ENCODE data around the gene CPA5.
"Not testable (repeated sequence)": the region's sequence is repeated elsewhere in the genome, so short reads cannot be mapped to it uniquely, and the experiment has no call there.

The CPA5 gene

GRCh38 chr7:130361681-130362080 lies 17.1 kb downstream of the CPA5 start:
- DNase-seq: no peak

GRCh38 chr7:130362251-130362816 lies 17.7 kb downstream of the CPA5 start:
- DNase-seq: no peak

GRCh38 chr7:130363026-130363847 lies 18.6 kb downstream of the CPA5 start:
- DNase-seq: no peak

GRCh38 chr7:130364451-130364850 lies 19.8 kb downstream of the CPA5 start:
- DNase-seq: no peak

DNA sequence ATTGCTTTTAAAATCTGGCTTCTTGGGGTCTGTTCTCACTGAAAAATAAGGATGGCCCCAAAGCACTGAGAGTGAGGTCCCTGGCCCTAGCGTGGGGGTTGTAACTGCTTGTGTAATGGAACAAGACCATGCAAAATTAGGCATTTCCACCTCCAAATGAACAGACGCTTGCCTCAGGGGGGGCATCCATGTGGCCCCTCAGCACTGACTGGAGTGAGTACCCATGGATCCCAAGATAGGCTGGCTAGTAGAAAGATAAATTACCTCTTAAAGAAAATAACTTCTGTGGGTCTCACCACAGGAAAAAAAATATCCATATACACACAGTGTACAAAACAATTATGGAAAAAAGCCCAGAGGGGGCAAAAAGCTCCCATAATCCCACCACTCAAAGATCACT lies 20.5 kb downstream of the CPA5 start:
- DNase-seq: no peak

- DNase-seq: peak; percentile 98
Observed at GRCh38 chr7:130365511-130366441, 21.2 kb downstream of the CPA5 start.

DNA sequence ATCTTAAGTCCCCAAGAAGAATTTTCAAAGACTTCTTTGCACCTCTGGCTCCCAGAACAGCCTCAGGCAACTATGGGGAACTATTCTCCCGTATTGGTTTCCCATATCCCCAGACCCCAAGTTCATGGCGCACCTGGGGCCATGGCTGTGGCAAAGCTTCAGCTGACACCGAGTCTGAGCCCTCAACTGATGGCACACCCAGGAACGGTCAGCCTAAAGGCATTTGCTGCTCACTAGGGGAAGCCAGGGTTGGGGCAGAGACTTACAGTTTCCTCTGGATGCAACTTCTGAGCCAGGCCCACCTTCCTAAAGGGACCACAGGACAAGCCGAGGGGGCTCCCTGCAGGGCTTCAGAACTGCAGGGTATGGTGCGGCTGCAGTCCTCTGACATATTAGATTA lies 21.9 kb downstream of the CPA5 start:
- DNase-seq: no peak

DNA sequence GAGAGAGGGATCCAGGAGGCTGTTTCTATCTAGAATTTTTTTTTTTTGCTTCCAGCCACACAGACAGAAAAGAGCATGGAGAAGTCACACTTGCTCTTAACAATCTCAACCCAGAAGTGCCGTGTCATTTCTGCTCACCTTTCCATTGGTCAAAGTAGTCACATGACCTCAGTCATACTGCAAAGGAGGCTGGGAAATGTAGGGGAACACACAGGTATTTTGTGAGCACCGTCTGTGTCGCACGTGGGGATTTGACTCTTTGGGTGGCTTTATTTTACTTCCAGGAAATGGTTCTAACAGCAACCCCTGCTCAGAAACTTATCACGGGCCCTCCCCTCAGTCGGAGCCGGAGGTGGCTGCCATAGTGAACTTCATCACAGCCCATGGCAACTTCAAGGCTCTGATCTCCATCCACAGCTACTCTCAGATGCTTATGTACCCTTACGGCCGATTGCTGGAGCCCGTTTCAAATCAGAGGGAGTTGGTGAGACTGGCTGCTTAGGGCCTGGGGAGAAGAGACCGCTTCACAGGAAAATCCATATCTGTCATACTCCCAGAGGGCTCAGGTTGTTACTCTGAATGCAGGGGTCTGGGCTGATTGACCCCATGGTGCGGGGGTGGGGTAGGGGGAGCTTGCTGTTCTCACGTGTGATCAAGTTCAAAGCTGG lies 22.6 kb downstream of the CPA5 start:
- no peak for DNase-seq

GRCh38 chr7:130367836-130368746 lies 23.5 kb downstream of the CPA5 start:
- no peak for DNase-seq

GRCh38 chr7:130369110-130369711 lies 24.6 kb downstream of the CPA5 start:
- DNase-seq: no peak

DNA sequence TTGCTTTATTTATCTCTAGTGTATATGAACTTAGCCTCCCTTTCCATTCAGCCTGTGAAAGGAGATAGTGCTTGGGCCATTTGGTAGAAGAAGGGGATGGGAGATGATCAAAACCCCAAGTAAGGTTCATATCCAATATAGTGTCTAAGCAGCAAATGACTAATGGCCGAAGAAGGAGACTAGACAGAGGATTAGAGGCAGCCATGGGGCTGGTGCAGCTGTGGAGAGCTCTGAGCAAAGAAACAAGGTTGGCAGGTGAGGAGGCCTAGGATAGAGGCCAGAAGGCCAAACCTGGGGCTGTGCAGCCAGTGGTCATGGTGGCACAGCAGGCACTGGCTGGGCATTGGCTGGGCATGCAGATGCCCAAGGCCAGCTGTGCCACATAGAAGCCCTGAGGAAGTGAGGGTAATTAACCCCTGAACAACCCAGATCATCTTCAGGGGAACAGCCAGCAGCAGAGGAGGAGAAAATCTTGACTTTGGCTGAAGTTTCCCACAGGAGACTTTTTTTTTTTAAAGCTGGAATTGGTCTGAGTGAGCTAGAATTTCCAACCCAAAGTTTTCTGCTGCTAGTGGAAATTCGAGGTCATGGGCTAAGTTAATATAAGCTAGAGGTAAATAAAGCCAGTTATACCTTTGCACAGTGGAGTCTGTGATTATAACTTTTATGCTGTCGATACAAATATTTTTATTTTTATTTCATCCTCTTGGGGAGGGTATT lies 25.4 kb downstream of the CPA5 start:
- no peak for DNase-seq

GRCh38 chr7:130371046-130371445 lies 26.4 kb downstream of the CPA5 start:
- DNase-seq: no peak

DNA sequence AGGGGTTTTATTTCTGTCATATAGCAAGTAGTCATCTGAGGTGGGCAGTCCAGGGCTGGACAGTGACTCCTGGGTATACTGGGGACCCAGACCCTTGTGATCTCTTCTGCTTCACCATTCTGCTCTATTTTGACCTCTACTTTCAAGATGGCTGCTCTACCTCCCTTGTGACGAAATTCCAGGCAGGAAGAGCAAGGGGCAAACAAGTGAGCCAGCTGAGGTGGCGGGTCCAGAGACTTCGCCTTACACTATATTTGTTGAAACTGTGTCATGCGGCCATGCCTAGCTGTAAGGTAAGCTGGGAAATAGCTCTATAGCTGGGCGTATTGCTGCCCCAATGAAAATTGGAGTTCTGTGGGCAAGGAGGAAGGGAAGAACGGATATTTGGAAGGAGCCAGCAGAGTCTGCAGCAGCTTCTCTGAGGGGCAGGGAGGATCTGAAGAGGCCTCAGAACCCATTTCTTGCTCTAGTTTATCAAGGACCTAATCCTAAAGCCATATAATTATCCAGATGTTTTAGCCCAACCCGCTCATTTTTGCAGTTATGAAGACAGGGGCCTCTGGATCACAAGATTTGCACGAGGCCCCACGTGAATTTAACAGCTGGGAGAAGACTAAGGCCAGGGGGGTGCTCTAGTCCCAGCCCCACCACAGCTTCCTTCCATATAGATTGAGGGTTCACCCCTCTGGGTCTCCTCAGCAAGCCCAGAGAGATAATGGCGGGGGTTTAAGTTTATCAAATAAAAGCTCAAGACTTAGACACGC lies 28.0 kb downstream of the CPA5 start:
- DNase-seq: no peak

DNA sequence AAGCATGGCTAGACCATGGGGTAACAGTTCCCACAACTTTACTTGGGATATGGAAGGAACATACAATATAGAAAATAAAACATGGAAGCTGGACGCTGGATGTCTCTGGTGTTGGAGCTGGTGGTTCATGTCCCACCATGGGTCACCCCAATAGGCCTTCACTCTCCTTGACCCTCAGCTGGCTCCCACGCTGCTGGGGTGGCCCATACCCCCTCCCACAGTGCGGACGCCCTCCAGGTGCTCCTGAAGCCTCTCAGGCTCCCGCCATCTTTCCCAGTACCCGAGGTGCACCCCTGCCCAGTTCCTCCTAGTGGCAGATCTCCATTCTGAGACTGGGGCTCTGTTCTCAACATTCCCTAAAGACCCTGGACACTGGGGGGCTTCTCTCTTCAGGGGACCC lies 29.9 kb downstream of the CPA5 start:
- no peak for DNase-seq

DNA sequence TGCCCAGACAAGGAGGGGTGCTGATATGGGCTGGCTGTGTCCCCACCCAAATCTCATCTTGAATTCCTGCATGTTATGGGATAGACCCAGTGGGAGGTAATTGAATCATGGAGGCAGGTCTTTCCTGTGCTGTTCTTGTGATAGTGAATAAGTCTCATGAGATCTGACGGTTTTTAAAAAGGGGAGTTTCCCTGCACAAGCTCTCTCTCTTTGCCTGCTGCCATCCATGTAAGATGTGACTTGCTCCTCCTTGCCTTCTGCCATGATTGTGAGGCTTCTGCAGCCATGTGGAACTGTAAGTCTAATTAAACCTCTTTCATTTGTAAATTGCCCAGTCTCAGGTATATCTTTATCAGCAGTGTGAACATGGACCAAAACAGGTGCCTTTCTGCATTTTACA lies 31.8 kb downstream of the CPA5 start:
- not testable (repeated sequence) for DNase-seq

DNA sequence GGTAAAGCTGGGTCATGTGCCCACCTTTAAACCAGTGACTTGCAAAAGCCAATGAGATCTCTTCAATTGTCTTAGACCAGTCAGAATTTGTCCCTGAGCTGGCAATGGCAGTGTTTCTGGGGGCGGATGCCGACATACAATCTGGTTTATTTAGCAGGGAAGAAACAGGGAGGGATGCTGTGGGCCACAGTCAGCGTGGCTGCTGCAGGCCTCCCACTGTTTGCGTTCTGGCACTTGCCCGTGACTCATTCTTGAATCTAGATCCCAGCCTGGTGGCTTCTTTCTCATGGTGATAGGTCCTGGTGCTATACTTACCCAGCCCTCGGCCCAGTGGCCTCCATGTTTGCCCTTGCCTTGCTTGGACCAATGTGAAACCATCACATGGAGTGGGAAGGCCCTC lies 32.6 kb downstream of the CPA5 start:
- DNase-seq: no peak

GRCh38 chr7:130379019-130379418 lies 34.4 kb downstream of the CPA5 start:
- no peak for DNase-seq

DNA sequence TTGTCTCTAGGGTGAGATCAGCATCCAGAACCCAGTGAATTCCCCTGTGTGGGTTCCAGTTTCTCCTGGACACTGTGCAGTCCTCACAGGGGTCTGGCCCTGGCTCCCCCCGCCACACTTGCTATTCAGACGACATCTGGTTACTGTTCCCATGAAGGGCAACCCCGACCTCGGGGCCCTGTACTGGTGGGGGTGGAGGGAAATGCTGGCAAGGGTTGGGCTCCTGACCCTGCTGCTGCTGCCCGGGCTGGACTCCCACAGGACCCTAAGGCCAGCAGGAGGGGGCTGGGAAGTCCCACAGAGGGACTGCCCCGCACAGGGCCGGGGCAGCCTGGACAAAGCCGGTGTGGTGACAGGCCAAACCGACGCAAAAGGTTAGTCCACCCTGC lies 34.9 kb downstream of the CPA5 start:
- no peak for DNase-seq

- DNase-seq: no peak
Observed at GRCh38 chr7:130379921-130380860, 35.6 kb downstream of the CPA5 start, which contains the start of gene CPA1. Gene CPA1, plus strand, starts transcription at chr7:130380494. Its CDS starts 27 bp downstream, at chr7:130380521.

All from NCI-H748 treated with DMSO at 0.1 percent for 48 hours (cell line).